GM10266 (cell line): Measurements from ENCODE around the gene ANO8.
"Not testable (repeated sequence)": the region's sequence is repeated elsewhere in the genome, so short reads cannot be mapped to it uniquely, and the experiment has no call there.

Source experiments
- DNase-seq: peaks from one replicate; pipeline ENCODE4 v3.0.0; 2012; ENCODE audit errors: extremely low spot score
- CTCF ChIP-seq: IDR thresholded peaks from 2 replicates; pipeline ENCODE4 v1.5.1; 2012; ENCODE audit warnings: mild to moderate bottlenecking, low read depth; ENCODE audit not compliant: control insufficient read depth, insufficient read depth; ENCODE audit errors: missing control alignments

The ANO8 gene

DNA sequence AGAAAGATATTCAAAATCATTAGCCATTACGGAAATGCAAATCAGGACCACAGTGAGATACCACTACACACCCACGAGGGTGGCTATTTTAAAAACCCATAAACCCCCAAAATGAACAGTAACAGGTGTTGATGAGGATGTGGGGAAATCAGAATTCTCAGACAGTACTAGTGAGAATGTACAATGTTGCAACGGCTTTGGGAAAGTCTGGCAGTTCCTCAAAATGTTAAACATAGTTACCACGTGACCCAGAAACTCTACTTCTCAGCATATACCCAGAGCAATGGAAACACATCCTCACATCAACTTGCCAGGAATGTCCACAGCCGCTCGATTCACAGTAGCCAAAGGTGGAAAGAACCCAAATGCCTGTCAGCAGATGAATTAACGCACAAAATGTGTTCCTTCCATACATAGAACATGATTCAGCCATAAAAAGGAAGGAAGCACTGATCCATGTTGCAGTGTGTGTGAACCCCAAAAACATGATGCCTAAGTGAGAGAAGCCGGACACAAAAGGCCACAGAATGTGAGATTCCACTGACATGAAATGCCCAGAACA is 35.5 kb upstream of the ANO8 start:
- TF ChIP-seq CTCF, result no peak
- DNase-seq, result peak; percentile 63

GRCh38 chr19:17365361-17365760 is 30.7 kb upstream of the ANO8 start:
- no peak for DNase-seq
- no peak for TF ChIP-seq CTCF

GRCh38 chr19:17363852-17364605 is 29.4 kb upstream of the ANO8 start:
- DNase-seq, result not testable (repeated sequence)

- TF ChIP-seq CTCF, result no peak
Observed at GRCh38 chr19:17359905-17360800, 25.5 kb upstream of the ANO8 start.

DNA sequence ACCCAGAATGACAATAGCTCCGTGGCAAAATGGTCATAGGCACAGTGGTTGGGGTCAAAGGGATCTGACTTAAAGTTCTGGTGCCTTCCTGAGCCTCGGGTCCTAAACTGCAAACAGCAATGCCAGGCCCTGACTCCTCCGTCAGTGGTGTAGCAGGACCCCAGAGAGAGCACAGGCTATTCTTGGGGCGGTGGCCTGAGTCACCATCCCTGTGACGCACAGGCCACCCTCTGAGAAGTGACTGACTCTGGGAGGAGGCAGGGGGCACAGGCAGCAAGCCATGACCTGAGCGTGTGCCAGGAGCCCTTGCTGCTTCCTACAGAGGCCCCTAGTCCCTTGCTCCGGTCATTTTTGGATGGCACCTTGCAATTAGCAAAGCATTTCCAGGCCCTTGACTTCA is 23.7 kb upstream of the ANO8 start:
- no peak for DNase-seq
- no peak for TF ChIP-seq CTCF

More at GRCh38 chr19:17359905-17360800, 25.5 kb upstream of the ANO8 start:
- no peak for DNase-seq

- TF ChIP-seq CTCF, result no peak
- DNase-seq, result no peak
Observed at GRCh38 chr19:17357724-17358123, 23.1 kb upstream of the ANO8 start.

- DNase-seq, result no peak
- TF ChIP-seq CTCF, result no peak
Observed at GRCh38 chr19:17357078-17357666, 22.5 kb upstream of the ANO8 start.
